ENCODE data around the gene FGF8.

The FGF8 gene

GRCh38 chr10:101759309-101760247, 16.3 kb downstream of the FGF8 start:
- Histone ChIP-seq H3K4me3 (ENCODE audit: low read length) (no peak overlapping the region), H3K9me2 (replicated peaks; ENCODE audit: control insufficient read depth, low read length) (no peaks in the 10 kb centered on the region), H3K36me3 (ENCODE audit: control insufficient read depth, low read length) (no peaks in the 10 kb centered on the region), H3K9me3 (ENCODE audit: control insufficient read depth, insufficient read depth, low read length) (no peaks in the 10 kb centered on the region), H3K27me3 (ENCODE audit: control insufficient read depth, low read length) (peaks cover 11% of the 10 kb centered on the region), H3K79me2 (ENCODE audit: control insufficient read depth, low read length) (no peaks in the 10 kb centered on the region), H3K27ac (ENCODE audit: low read depth, low read length) (no peak overlapping the region), H3K4me1 (ENCODE audit: control insufficient read depth, low read length) (no peaks in the 10 kb centered on the region), H3F3A (ENCODE audit: control insufficient read depth, insufficient read depth) (no peaks in the 10 kb centered on the region), H4K20me1 (ENCODE audit: control insufficient read depth, insufficient read depth, low read depth, low read length) (no peaks in the 10 kb centered on the region), H3K4me2 (ENCODE audit: low read length) (no peak overlapping the region)
- TF ChIP-seq EZH2phosphoT487 (IDR thresholded peaks at IDR 0.05; ENCODE audit: borderline replicate concordance, low read length) (no peak), CTCF (IDR thresholded peaks at IDR 0.05; ENCODE audit: low read depth, low read length, poor library complexity, severe bottlenecking) (no peak)

GRCh38 chr10:101758858-101759257, 17.1 kb downstream of the FGF8 start:
- TF ChIP-seq CTCF (IDR thresholded peaks at IDR 0.05; ENCODE audit: low read depth, low read length, poor library complexity, severe bottlenecking): no peak
- TF ChIP-seq EZH2phosphoT487 (IDR thresholded peaks at IDR 0.05; ENCODE audit: borderline replicate concordance, low read length): no peak
- Histone ChIP-seq H3K4me2 (ENCODE audit: low read length) (no peak overlapping the region), H3K27ac (ENCODE audit: low read depth, low read length) (no peak overlapping the region), H3F3A (ENCODE audit: control insufficient read depth, insufficient read depth) (no peaks in the 10 kb centered on the region), H3K9me2 (replicated peaks; ENCODE audit: control insufficient read depth, low read length) (no peaks in the 10 kb centered on the region), H3K4me1 (ENCODE audit: control insufficient read depth, low read length) (no peaks in the 10 kb centered on the region), H3K36me3 (ENCODE audit: control insufficient read depth, low read length) (no peaks in the 10 kb centered on the region), H3K9me3 (ENCODE audit: control insufficient read depth, insufficient read depth, low read length) (no peaks in the 10 kb centered on the region), H4K20me1 (ENCODE audit: control insufficient read depth, insufficient read depth, low read depth, low read length) (no peaks in the 10 kb centered on the region), H3K27me3 (ENCODE audit: control insufficient read depth, low read length) (peaks cover 13% of the 10 kb centered on the region; the same call in 1 of the 2 replicates), H3K79me2 (ENCODE audit: control insufficient read depth, low read length) (no peaks in the 10 kb centered on the region), H3K4me3 (ENCODE audit: low read length) (no peak overlapping the region)

- Histone ChIP-seq H3K9me3 (ENCODE audit: control insufficient read depth, insufficient read depth, low read length) (no peaks in the 10 kb centered on the region), H3K4me3 (ENCODE audit: low read length) (no peak overlapping the region), H3K27ac (ENCODE audit: low read depth, low read length) (no peak overlapping the region), H3K4me2 (ENCODE audit: low read length) (no peak overlapping the region), H3K79me2 (ENCODE audit: control insufficient read depth, low read length) (no peaks in the 10 kb centered on the region), H4K20me1 (ENCODE audit: control insufficient read depth, insufficient read depth, low read depth, low read length) (no peaks in the 10 kb centered on the region), H3K27me3 (ENCODE audit: control insufficient read depth, low read length) (peaks cover 26% of the 10 kb centered on the region; the same call in 1 of the 2 replicates), H3F3A (ENCODE audit: control insufficient read depth, insufficient read depth) (no peaks in the 10 kb centered on the region), H3K36me3 (ENCODE audit: control insufficient read depth, low read length) (no peaks in the 10 kb centered on the region), H3K4me1 (ENCODE audit: control insufficient read depth, low read length) (no peaks in the 10 kb centered on the region), H3K9me2 (replicated peaks; ENCODE audit: control insufficient read depth, low read length) (no peaks in the 10 kb centered on the region)
- TF ChIP-seq EZH2phosphoT487 (IDR thresholded peaks at IDR 0.05; ENCODE audit: borderline replicate concordance, low read length) (no peak), CTCF (IDR thresholded peaks at IDR 0.05; ENCODE audit: low read depth, low read length, poor library complexity, severe bottlenecking) (no peak)
These were observed 23.7 kb downstream of the FGF8 start for GRCh38 chr10:101752241-101752640.
